ENCODE data around the gene ATXN2. TPM values are rescaled to one million over a fixed set of nuclear protein-coding genes. Genes with fewer than 3 reads are reported as not detected.

ATXN2 gene
- 41.1 and 45.1 TPM in 2 replicates for total RNA-seq

DNA sequence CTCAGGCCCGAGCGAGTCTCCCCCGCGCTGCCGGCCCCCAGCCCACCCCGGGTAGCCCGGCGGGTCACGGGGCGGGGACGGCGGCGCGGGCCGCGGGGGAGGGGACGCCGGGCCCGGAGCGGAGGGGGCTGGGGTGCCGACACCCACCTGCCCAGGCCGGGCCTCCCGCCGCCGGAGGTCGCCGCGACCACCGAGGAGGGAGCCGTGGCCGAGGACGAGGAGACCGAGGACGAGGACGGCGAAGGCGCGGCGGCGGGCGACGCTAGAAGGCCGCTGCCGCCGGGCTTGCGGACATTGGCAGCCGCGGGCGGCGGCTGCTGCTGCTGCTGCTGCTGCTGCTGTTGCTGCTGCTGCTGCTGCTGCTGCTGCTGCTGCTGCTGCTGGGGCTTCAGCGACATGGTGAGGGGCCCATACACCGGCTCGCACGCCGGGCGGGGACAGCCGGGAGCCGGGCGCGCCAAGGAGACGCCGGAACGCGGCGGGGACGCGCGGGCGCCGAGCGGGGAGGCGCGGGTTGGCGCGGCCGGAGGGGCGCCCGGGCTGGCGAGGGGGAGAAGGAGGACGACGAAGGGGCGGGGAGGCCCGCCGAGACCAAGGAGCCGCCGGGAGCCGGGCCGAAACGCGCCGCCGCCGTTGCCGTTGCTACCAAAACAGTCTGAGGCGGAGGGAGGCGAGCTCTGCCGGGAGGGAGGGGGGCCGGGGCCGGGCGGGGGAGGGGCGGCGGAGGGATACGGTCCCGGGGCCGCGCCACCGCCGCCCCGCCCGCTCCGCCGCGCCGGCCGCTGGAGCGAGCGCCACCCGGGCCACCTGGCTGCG is at the start of gene ATXN2:
Gene ATXN2, minus strand, starts transcription at position 679 of the 816 bp plus-strand sequence. Its CDS starts 281 bp downstream, at position 398.

DNA sequence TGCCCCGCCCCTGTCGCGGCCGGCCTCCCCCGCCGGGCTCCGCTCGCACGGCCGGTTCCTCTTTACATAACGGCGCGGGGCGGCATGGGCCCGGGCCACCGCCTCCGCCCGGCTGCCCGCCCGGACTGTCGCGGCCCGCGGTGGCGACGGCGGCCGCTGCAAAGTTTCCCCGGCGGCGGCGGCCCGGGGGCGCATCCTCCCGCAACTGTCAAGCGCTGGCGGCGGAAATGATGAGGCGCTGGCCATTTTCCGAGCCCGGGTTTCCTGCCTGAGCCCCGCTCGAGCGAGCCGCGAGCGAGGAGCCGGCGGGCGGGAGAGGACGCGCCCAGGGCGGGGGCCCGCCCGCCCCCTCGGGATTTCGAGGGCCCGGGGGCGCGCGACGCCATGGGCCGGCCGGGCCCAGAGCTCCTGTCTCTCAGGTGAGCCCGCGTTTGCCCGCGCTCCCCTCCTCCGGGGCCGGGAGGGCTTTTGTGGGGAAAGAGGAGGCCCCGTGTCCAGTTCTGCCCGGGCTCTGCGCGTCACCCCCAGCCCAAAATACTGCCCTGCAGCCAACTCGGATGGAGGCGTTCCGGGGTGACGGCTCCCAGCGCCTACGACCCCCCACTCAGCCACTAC is 193.1 kb downstream of the ATXN2 start, which contains the start of gene SH2B3:
Gene SH2B3, plus strand, starts transcription at position 65 of the 615 bp plus-strand sequence. CDS start 12,223 bp downstream, outside the sequence.

Small RNA genes lying within 50 kb of the gene (small RNA-seq; reads per million reads assigned to genes)
- not detected for gene RF00066

Other genes starting within 250 kb of the ATXN2 start
- gene PHETA1, start 230.2 kb downstream of the ATXN2 start, total RNA-seq = 7.5 and 15.8 TPM in 2 replicates
- 4.3 and 6.3 TPM in 2 replicates for gene SH2B3, start 193.4 kb downstream of the ATXN2 start, total RNA-seq
- 17.4 and 20.8 TPM in 2 replicates for gene BRAP, start 86.6 kb upstream of the ATXN2 start, total RNA-seq
- gene ACAD10, start 86.7 kb upstream of the ATXN2 start, total RNA-seq = 16.2 and 32.2 TPM in 2 replicates
- 6.2 and 6.3 TPM in 2 replicates for gene ALDH2, start 167.6 kb upstream of the ATXN2 start, total RNA-seq
- gene MAPKAPK5, start 242.9 kb upstream of the ATXN2 start, total RNA-seq = 24.3 and 34.2 TPM in 2 replicates

All from placental epithelial cell (primary cell).